GM21360 (cell line): ENCODE data around the gene METTL1.

Source experiments
- ATAC-seq: cut with Tn5 transposase; IDR thresholded peaks from one replicate; pipeline ENCODE4 v1.9.1; 2021; ENCODE audit warnings: mild to moderate bottlenecking, moderate library complexity; ENCODE audit not compliant: unreplicated experiment

Gene METTL1

DNA sequence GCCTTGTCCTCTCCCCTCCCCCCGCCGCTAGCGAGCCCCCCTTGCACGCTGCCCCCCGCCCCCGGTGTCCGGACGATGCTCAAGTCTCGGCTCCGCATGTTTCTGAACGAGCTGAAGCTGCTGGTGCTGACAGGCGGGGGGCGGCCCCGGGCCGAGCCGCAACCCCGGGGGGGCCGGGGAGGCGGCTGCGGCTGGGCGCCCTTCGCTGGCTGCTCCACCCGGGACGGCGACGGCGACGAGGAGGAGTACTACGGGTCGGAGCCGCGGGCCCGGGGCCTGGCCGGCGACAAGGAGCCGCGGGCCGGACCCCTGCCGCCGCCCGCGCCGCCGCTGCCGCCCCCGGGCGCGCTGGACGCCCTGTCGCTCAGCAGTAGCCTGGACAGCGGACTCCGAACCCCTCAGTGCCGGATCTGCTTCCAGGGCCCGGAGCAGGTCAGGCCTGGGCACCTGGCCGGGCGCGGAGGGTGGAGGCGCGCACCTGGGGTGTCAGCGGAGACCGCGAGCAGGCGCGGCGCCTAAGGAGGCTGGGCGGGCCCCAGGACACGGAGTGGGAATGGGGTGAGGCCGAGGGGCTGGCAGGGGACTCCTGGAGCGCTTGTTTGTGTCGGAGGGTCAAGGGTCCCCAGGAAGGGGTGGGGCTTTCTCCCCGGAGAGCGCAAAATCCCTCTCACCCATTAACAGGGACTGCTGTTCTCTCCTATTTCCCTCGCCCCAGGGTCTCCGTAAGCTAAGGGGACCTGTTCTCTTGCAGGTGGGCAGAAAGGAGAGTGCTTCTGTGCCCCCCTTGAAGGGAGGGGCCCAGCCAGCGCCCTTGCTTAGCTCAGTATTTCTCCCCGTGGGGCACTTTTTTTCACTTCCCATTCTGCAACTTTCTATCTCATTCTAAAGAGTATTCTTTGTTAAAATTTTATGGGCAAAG, 16.2 kb downstream of the METTL1 start:
- ATAC-seq, result no peak

DNA sequence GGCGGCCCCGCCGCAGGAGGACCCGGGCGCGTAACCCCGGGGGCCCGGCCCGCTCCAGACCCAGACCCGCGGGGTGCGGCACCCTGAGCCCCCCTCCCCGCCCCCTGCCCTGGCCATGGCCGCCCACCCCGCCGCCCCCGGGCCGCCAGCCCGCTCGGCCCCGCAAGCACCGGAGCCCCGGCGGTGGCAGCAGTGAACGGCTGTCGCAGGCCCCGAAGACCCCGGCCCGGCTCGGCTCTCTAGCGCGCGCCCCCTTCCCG, 16.8 kb downstream of the METTL1 start:
- no peak for ATAC-seq

DNA sequence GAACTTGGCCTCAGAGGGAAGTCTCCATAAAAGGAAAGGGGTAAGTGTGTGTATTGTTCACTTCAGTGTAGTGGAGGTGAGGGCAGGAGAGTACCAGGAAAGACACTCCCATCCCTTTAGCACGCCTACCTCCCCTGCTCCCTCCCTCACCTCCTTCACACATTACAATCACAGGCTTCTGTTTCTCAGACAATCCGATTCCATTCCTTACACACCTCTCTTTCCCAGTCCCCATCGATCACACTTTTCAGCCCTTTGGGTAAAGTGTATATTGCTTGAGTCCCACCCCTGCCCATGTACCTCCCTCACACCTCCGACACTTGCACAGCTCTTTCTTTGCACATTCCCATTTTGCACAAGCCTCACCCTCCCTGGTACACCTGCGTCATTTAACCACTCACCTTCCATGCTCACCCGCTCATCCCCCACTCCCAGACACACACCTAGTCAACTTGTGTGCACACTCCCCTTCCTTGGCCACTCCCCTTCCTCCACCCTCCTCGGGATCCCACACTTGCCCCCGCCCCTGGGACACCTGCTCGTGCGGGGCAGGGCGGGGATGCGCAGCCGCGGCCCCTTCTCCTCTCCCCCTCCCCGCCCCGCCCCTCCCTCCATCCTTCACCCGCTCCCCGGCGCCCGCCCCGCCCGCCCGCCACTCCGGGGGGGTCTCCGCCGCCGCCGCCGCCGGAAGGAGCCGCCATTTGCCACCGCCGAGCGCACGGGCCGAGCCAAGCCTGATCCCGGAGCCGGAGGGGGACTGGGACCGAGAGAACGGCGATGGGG, 17.3 kb downstream of the METTL1 start, which contains the start of gene MARCHF9:
MARCHF9 (plus strand) TSS at position 693 of the 783 bp plus-strand sequence. CDS start 426 bp downstream, outside the sequence.
- ATAC-seq, result peak; percentile 38

DNA sequence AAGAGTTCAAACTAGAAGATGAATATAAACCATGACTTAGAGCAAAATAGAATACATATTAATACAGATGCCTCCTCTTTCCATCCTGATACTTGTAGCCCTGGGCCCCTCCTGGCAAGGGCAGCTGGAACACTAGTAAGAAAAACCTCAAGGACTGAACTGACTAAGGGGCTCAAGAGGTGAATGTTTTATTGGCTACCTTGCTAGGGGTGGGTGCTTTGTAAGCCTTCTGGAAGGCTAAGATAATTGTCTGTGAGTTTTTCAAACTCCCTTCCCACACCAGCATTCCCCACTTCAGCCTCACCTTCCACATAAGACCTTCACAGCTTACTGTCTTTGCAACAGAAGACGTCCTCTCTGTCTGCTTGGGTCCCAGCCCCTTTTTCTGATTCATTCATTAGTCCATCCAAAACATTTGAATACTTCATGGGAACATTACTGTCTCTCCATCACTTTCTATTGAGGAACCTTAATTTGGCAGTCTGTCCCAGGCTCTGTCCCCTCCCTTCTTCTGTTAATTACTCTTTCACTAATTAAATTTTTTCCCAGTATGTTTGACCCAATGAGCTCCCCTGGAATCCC, 18.1 kb downstream of the METTL1 start:
- no peak for ATAC-seq

DNA sequence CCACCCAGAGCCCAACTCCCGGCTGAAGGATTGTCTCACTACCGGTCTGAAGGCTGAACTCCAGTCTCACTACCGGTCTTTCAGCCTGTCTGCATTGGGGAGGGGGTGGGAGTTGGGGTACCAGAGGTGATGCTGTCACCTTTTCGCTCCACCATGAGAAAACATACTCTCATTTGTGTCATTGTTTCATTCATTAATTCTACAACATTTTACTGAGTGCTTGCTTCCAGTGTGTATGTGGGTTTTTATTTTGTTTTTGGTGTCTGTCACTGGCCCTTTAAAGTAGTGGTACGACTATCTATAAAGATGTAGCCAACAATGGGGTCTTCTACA, 19.3 kb downstream of the METTL1 start:
- ATAC-seq, result no peak

DNA sequence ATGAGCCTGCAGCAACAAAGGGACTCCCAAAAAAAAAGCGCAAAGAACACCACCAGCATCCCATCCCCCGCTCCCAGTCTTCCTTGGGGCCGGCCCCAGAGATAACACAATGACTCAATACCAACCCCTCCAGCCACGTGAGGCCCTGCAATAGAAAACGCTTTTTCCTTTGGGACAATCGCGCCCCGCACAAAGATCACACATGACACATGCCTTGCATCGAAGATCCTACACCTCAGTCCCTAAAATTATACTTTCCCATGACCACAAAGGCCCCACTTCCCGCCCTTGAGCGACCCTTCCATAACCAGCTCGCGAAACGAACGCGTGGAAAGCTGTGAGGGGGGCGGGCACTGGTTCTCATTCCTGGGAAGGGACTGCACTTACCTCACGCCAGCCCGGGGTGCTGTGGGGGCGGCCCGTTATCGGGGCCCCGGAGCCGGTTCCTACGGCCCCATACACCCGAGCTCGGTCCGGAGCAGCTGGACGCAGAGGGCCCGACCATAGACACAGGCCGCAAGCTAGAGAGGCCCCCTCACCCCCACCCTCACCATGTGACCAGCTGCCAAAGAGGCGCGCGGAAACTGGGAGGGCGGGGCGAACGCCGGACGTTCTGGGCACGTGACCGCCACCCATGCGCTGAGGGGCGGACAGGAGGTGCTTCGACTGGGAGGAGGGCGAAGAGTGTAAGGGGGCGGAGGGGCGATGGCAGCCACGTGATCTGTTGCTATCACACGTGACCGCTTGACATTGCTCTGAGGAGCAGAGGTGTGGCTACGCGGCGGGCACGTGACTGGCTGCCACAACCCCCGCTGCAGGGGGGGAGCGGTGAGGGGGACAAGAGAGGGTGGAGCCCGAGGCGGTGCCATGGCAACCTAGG, 19.9 kb downstream of the METTL1 start, which contains the start of gene CDK4:
CDK4 (minus strand) TSS at position 523 of the 880 bp plus-strand sequence. CDS start 593 bp downstream, outside the sequence.
- ATAC-seq, result peak; percentile 65

DNA sequence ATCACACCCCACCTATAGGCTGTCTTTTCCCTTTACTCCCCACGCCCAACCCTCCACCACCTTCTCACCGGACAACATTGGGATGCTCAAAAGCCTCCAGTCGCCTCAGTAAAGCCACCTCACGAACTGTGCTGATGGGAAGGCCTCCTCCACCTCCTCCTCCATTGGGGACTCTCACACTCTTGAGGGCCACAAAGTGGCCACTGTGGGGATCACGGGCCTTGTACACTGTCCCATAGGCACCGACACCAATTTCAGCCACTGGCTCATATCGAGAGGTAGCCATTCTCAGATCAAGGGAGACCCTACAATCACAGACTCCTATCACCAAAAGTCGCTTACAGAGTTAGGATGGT, 20.5 kb downstream of the METTL1 start:
- ATAC-seq, result no peak

DNA sequence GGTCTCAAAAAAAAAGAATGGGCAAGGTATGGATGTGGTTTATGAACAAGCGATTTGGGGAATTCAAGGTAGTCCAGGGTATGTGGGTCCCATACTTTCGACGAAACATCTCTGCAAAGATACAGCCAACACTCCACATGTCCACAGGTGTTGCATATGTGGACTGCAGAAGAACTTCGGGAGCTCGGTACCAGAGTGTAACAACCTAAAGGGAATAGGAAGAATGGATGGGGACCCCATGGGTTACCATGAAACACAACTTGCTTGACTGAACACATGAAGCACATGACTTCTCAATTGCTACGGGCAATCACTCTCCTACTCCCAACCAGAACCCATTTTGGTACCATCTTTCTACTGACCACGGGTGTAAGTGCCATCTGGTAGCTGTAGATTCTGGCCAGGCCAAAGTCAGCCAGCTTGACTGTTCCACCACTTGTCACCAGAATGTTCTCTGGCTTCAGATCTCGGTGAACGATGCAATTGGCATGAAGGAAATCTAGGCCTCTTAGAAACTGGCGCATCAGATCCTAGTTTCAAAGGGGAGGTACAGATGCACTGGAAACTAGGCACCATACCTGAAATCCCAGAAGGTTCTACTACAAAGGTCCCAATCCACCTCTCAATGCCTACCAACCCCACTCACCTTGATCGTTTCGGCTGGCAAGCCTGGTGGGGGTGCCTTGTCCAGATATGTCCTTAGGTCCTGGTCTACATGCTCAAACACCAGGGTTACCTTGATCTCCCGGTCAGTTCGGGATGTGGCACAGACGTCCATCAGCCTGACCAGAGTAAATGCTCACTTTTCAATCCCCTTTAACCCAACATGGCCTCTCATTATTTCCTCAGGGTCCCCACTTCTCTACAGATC, 21.1 kb downstream of the METTL1 start:
- ATAC-seq, result no peak

DNA sequence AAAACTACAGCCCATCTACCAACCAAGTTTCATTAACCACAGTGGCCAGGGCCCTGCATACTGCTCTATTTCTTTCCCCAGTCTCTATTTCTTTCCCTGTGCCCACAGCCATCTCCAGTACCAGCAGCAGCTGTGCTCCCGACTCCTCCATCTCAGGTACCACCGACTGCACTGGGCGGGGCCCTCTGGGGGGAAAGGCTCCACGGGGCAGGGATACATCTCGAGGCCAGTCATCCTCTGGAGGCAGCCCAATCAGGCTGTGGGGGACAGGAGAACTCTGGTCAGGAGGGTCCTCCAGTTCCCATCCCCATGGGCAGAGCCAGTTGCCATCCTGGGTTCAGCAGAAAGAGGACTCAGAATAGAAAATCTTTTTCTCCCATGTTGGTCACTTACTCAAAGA, 22.8 kb downstream of the METTL1 start:
- ATAC-seq, result no peak

DNA sequence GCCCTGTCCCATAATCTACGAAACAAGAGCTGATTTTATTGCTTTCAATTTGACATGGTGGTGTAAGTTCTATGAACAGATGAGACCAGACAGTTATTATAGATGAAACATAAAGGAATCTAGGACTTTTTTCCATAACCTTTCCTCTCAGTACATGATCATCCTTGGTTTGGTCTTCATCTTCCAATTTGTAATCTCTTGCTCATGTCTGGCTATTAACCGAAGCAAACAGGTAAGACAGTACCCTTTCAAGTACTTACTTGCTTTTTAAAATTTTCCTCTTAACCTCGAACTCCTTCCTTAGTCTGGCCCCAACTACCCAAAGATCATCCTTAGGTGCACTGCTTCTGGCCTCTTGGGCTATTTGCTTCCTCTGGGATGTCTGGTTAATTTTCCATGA, 25.9 kb downstream of the METTL1 start:
- no peak for ATAC-seq

DNA sequence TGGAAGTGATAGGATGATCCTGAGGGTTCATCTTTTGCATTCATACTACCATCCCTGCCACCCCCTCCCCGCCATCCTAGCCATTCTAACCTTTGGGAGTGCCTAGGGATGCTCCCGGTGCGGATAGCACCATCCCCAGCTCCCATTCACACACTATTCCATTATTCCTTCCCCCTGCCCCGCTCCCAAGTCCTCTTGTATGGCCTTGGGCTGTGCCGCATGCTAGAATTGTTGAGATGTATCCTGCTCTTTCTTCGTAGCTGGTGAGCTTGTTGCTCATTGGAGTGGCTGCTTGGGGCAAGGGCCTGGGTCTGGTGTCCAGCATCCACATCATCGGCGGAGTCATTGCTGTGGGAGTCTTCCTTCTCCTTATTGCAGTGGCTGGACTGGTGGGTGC, 26.4 kb downstream of the METTL1 start:
- no peak for ATAC-seq

DNA sequence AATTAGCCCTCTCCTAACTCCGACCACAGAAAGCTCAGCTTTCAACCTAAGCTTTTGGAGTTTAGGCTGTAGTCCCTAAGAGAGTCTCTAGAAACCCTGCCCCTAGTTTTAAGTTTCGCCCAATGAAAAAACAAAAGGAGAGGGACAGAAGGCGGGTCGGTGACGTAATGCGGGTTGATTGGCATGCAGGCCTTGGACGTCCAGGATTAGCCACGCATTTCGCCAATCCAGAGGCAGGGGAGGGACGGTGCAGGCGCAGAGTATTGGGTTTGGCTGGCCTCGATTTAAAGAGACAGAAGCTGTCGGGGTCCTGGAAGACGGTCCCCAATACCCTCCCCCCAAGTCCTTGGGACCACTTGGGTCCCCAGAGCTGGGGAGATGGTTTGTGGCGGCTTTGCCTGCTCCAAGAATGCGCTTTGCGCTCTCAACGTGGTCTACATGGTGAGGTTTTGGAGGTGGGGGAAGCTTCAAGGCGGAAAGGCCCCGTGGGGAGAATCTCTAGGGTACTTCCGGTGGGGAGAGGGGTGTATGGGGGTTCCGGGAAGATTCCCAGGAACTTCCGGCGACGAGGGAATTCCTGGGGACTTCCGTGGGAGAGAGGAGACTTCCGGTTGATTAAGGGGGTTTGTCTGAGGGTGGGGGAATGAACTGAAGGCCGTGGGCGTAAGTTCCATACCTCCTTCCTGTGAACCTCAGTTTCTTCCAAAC, 27.0 kb downstream of the METTL1 start, which contains the start of gene TSPAN31:
TSPAN31 (plus strand) TSS at position 263 of the 708 bp plus-strand sequence; CDS start at position 379, 116 bp downstream.
- ATAC-seq, result peak; percentile 75

DNA sequence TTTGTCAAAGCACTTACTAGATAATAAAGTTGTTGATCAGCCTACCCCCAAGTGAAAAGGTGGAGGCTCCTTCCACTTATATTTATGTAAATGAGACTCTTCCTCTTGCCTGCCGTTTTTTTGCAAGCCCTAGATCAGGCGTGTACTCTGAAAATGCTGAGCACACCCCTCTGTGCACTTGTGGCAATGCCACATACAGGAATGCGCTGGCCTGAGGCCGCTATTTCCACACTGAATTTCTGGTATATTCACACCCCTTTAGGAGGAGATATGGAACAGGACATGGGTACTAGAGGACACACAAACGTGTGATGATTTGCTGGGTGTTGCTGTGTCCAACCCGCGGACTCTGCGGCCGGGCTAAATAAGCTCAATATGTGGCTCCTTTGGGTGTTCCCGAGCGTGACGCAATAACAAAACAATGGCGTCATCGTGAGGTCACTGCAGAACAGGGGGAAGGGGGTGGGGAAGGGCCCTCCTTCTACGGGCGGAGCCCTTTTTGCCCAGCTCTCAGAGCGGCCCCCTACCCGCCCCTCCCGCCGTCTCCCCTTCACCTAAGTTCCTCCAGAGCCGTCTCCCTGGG, 27.6 kb downstream of the METTL1 start:
- ATAC-seq, result peak; percentile 30

DNA sequence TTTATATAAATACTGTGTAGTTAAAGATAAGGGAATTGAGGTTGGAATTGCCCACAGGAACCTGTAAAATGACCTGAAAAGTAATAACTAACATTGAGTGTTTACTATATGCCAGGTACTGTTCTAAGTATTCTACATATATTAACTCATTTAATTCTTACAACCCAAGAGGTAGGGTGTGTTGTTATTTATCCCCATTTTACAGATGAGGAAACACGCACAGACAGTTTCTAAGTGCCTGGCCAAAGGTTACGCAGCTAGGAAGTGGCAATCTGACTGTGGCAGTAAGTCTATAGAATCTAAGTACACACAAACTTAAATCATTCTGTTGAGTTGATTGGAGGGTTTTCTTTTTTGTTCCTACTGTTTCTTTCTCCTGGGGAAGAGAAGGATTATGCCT, 28.1 kb downstream of the METTL1 start:
- ATAC-seq, result no peak

DNA sequence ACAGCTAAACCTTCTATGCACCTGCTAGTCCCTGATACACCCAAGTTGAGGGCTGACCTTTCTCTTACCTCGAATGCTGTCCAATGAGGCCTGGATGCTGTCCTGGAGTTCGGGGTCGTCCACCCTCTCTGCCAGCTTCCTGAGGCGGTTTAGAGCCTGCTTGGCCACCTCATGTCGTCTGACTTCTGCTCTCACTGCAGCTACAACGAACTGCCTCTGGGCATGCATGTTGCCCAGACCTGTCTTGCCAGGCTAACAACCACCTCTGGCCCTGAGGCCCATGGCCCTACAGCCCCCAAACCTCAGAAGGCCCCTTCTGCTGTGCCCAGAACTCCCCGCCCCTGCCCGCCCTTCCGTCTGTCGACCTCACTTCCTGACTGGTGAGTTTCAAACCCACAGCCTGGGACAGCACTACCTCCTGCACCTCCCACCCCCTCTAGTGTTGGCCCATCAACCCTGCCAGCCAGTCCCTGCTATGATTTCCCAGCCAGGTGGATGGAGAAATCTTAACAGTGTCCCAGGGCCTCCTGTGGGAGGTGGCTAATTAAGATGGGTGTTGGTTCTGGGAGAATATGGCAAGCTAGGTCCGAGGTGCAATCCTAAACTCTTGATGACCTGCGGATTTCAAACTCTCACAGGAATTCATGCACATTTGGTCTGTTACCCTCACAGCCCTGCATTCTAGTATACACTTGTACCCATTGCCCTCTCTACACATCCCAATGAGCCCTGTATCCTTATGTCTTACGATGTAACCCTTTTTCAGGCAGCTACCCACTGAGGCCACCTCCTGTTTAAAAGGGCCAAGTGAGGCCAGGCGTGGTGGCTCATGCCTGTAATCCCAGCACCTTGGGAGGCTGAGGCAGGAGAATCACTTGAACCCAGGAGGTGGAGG, 29.8 kb downstream of the METTL1 start:
- ATAC-seq, result peak; percentile 46

DNA sequence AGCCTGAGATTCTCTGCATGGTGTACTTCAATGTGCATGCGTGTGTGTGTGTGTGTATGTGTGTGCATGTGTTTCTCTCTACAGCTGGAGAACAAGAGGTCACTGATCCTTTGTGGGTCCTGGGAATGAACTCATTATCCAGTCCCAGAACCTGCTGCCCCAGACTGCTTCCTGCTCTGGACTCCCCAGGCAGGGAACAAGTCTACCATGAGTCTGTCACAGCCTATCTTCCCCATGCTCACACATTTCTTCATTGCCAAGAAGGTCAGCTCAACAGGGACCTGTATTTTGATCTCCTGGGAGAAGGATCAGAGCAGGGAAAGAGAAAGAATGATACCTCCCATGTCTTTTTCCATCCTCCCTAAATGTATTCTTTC, 30.5 kb downstream of the METTL1 start:
- peak; percentile 3 for ATAC-seq

DNA sequence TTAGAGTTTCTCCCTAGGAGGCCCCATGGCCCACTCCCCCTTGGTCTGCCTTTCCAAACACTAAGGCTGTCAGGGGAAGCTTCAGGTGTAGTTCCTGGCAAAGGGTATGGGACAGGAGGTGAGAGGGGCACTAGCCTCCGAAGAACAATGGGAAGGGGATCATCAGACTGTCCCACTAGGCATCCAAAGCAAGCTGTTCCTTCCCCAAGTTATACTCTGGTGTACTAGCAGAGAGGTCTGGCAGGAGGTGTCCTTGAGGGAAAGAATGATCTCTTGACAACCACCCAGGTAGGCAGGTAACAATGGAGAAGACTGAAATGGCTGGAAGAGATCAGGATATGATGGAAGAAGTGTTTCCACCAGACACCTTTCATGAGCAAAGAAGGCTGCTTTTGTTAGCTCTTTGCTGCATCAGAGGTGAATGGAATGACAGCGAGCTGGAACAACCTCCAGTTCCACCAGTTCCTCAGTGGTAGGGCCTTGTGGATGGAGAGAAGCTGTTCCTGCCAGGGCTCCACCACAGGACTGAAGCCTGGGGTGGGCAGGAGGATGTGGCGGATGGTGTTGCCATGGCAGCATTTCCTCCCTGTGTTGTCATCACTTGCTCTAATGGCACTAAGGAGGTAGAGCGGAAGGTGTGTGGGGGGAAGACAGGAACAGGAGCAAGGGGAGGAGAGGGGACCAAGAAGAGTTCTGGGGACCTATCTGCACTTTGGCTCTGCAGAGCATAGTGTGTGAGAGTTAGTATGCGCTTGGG, 31.1 kb downstream of the METTL1 start:
- ATAC-seq, result peak; percentile 41
